CD4-positive, alpha-beta T cell treated with Interleukin-21 for 1 hour (primary cell): ENCODE measurements around the gene BPIFA2.

Experiments used
- DNase-seq: peaks from one replicate; pipeline ENCODE4 v3.0.0-alpha.2; 2020

BPIFA2 gene

GRCh38 chr20:33202451-33202850 lies 34.5 kb downstream of the BPIFA2 start:
- no peak for DNase-seq

- no peak for DNase-seq
These were observed 35.5 kb downstream of the BPIFA2 start for GRCh38 chr20:33203444-33203843.

DNA sequence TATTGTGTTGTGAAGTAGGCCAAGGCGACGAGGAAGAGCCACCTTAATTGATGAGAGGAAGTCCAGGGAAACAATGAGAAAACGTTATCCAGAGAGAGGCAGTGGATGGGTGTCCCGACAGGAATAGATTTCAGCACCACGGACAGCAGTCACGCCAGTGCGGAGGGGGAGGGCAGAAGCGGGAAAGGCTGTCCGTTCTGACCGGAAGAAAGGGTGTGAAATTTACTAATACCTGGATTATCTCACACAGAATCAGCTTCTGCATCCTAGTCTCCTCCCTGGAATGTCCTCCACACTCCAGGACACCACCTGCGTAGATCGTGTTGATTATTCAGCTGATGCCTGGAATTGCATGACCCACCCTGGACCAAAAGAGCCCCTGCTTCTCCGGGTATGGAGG lies 41.8 kb downstream of the BPIFA2 start:
- DNase-seq: peak; percentile 6

- DNase-seq: no peak
These were observed 42.4 kb downstream of the BPIFA2 start for GRCh38 chr20:33210371-33210770.

- peak; percentile 5 for DNase-seq
These were observed 44.0 kb downstream of the BPIFA2 start for GRCh38 chr20:33211817-33212424.

GRCh38 chr20:33217052-33217451 lies 49.1 kb downstream of the BPIFA2 start, which contains the start of gene BPIFA3:
Gene BPIFA3, plus strand, starts transcription at chr20:33217352. Its CDS starts 185 bp downstream, at chr20:33217537.
- DNase-seq: no peak

GRCh38 chr20:33224399-33224798 lies 56.4 kb downstream of the BPIFA2 start:
- no peak for DNase-seq

DNA sequence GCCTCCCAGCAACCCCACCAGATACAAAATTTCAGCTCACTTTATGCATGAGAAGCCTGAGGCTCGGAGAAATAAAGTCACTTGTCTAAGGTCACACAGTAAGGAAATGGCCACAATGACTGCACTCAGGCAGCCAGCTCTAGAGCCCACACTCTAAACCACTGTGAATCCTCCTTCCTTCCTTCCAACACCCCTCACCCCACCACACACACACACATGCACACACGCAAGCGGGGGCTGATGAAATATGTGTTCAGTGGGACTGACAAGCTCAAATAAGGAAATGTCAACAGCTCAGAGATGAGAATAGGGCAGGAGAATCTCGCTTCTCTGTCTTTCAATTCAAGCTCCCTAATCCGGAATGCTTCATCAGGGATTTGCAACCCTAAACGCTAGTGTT lies 61.9 kb downstream of the BPIFA2 start:
- DNase-seq: no peak
